ENCODE results near the gene JUNB.
A peak's percentile ranks its signal among the peaks of the same experiment; 100 is the strongest.

The JUNB gene

DNA sequence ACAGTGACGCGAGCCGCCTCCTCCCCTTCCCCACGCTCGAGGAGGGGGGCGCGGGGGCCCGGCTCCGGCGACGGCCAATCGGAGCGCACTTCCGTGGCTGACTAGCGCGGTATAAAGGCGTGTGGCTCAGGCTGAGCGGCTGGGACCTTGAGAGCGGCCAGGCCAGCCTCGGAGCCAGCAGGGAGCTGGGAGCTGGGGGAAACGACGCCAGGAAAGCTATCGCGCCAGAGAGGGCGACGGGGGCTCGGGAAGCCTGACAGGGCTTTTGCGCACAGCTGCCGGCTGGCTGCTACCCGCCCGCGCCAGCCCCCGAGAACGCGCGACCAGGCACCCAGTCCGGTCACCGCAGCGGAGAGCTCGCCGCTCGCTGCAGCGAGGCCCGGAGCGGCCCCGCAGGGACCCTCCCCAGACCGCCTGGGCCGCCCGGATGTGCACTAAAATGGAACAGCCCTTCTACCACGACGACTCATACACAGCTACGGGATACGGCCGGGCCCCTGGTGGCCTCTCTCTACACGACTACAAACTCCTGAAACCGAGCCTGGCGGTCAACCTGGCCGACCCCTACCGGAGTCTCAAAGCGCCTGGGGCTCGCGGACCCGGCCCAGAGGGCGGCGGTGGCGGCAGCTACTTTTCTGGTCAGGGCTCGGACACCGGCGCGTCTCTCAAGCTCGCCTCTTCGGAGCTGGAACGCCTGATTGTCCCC lies at the start of gene JUNB:
JUNB (plus strand) TSS at position 142 of the 706 bp plus-strand sequence; CDS start at position 428, 286 bp downstream.
- DNase-seq (ENCODE audit: low read depth, low spot score) = peak; percentile 91

DNA sequence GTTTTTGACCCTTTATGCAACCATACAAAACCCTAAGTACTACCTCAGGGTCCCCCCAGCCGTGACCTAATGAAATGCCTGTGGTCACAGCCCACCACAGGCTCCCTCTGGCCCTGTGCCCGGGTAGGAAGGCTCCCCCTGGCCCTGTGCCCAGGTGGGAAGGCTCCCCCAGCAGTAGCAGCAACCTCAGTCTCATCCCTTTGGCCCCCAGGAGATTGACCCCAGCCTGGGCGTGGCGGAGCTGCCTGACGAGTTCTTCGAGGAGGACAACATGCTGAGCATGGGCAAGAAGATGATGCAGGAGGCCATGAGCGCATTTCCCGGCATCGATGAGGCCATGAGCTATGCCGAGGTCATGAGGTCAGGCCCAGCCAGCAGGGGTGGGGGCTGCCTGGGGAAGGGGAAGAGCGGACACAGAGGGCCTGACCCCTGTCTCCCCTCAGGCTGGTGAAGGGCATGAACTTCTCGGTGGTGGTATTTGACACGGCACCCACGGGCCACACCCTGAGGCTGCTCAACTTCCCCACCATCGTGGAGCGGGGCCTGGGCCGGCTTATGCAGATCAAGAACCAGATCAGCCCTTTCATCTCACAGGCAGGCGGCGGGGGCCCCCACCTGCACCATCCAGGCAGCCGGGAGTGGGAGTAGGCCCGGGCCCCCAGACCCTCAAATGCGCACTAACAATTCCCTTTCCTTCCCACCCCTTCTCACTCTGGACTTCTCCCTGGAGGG lies 46.0 kb upstream of the JUNB start:
- DNase-seq (ENCODE audit: low read depth, low spot score) = peak; percentile 39

DNA sequence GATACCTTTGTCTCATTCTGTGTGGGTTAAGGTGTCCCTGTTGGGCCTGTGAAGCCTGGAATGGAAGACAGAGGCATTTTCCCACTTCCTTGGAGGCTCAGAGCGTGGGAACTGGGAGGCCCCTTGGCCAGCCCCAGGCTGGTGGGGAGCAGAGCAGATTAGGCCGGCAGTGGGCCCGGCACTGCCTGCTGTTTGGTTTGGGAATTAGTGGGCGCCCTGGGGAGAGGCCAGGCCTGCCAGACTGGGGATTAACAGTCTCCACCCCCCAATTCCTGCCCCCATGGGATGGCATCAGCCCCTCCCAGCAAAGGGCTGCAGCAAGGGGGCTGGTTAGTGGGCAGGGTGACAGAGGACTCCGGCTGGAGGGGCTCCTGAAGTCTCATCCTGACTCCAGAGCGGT lies 42.8 kb upstream of the JUNB start:
- no peak for DNase-seq (ENCODE audit: low read depth, low spot score)

DNA sequence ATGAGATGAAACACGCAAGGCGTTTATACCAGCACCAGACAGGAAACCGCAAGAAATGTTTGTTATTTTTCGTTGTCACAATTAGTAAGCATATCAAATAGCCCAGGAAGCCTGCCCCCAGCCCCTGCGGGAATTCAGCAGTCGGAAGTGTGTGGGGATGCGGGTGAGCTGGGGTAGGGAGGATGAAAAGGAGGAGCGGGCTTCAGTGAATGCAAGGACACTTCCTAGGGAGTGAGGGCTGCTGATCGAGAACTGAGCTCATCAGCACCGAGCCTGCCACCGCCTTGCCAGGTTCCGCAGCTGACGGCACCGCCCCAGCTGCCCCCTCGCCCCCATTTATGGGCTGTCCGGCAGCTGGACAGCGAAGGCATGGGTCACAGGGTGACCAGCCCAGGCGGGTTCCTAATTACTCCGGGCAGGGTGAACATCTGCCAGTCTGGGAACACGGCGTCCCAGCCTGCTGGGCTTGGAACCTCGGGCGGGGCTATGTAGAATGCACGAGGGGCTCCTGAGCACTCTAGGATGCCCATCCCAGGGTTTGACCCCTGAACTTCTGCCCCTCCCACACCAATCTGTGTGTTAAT lies 41.3 kb upstream of the JUNB start:
- no peak for DNase-seq (ENCODE audit: low read depth, low spot score)

DNA sequence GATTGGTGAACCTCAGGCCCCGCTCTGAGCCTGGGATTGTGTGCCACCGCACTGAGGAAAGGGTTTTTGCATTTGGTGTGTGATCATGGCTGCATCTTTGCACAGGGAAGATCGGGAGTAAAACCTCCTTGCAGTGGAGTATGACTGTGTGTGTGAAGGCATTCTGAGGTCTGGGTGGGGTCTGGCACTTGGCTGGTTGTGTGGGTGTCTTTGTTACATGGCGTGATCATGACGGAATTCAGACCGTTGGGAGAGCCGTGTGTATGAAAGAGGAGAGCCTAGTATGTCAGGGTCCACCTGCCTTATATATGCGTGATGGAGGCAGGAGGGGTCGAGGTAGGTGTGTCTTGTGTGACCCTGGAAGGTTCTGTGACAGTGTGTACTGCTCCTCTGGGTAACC lies 40.4 kb upstream of the JUNB start:
- DNase-seq (ENCODE audit: low read depth, low spot score) = no peak

DNA sequence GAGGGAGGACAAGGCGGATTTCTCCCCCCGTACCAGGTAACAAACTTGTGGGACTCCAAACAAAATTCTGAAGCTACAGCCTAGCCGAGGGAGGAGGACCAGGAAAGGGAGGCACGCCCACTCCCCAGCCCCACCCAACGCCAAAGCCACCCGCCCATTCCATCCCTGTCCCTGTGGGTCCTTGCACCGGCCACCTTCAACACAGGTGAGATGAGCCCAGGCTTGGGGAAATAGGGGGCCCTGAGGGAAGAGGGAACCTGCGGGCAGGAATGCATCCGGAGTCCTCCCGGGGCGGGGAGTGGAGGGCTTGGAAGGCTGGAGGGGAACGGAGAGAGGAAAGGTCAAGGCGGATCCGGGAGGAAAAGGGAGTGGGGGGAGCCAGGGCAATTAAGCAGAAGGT lies 39.7 kb upstream of the JUNB start, which contains the start of gene BEST2:
BEST2 (plus strand) TSS at position 157 of the 400 bp plus-strand sequence. CDS start 802 bp downstream, outside the sequence.
- no peak for DNase-seq (ENCODE audit: low read depth, low spot score)

DNA sequence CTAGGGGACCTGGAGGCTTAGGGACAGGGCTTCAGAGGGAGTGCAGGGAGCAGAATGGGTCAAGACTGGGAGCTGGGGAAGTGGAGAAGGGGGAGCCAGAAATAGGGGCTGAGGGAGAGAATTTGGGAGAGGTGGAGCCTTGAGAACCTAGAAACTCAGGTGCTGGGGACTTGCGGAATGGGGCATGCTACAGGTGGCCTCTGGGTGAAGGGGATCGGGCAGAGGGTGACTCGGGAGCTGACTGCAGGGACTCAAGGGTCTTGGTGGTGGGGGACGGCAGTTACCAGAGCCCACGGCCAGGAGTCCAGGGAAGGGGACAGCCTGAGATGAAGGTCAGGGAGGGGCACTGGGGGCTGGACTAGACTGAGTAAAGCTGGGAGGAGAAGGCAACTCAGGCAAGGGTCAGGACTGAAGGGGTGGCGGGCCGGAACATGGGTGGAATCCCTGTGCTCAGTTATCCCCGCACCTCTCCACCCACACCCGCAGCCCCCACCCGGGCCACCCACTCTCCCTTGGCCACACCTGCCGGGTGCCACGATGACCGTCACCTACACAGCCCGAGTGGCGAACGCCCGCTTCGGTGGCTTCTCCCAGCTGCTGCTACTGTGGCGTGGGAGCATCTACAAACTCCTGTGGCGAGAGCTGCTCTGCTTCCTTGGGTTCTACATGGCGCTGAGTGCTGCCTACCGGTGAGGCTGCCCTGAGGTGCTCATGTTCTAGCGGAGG lies 39.1 kb upstream of the JUNB start:
- no peak for DNase-seq (ENCODE audit: low read depth, low spot score)

DNA sequence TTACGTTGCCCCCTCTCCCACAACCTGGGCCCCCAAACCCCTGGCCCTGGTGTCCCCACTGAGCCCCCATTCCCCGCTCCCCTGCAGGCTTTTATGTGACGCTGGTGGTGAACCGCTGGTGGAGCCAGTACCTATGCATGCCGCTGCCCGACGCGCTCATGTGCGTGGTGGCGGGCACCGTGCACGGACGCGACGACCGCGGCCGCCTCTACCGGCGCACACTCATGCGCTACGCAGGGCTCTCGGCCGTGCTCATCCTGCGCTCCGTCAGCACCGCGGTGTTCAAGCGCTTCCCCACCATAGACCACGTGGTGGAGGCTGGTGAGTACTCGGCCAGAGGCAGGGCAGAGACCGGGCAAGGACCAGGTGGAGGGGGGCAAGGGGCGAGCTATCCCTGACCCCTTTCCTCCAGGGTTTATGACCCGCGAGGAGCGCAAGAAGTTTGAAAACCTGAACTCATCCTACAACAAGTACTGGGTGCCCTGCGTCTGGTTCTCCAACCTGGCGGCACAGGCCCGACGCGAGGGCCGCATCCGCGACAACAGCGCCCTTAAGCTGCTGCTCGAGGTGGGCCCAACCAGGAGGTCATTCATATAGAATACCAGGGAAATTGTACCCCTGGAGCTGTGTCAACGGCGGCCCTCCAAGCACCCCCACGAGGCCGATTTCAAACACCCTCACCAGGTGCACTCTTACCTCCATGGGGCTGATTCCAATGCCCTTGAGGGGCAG lies 36.7 kb upstream of the JUNB start:
- peak; percentile 46 for DNase-seq (ENCODE audit: low read depth, low spot score)

DNA sequence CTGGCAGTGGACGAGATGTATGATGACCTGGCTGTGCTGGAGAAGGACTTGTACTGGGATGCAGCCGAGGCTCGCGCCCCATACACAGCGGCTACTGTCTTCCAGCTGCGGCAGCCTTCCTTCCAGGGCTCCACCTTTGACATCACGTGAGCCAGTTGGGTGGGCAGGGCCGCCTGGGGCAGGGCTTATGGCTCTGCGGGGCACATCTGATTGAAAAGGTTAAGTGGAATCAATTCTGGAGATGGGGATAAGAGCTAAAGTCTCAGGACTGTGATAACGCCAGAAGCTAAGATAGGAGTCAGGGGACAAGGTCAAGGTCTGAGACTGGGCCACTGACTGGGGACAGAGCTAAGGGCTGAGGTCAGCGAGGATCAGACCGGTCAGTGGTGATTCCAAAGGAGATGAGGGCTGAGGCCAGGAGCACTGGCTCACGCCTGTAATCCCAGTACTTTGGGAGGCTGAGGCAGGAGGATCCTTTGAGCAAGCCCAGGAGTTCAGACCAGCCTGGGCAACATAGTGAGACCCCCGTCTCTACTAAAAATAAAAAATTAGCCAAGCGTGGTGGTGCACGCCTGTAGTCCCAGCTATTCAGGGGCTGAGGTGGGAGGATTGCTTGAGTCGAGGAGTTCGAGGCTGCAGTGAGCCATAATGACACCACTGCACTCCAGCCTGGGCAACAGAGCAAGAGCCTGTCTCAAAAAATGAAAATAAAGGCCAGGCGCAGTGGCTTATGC lies 35.0 kb upstream of the JUNB start:
- no peak for DNase-seq (ENCODE audit: low read depth, low spot score)

DNA sequence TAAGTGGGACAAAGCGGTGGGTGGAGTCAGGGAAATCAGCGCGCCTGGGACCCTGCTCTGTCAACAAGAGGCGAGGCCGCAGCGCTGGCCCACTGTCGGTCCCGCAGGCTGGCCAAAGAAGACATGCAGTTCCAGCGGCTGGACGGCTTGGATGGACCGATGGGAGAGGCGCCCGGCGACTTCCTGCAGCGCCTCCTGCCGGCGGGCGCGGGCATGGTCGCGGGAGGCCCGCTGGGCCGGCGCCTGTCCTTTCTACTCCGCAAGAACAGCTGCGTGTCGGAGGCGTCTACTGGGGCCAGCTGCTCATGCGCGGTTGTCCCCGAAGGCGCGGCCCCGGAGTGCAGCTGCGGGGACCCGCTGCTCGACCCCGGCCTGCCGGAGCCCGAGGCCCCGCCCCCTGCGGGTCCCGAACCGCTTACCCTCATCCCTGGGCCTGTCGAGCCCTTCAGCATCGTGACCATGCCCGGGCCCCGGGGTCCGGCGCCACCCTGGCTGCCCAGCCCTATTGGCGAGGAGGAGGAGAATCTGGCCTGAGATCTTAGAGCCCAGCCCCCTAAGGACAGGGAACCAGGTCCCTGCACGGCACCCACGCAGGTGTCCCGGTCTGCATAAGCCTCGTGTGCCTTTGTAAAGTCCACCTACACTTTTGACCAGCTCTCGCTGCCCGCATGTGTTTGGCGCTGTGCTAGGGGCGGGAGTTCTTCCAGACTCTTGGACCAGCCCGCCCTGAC lies 33.6 kb upstream of the JUNB start:
- peak; percentile 98 for DNase-seq (ENCODE audit: low read depth, low spot score)

DNA sequence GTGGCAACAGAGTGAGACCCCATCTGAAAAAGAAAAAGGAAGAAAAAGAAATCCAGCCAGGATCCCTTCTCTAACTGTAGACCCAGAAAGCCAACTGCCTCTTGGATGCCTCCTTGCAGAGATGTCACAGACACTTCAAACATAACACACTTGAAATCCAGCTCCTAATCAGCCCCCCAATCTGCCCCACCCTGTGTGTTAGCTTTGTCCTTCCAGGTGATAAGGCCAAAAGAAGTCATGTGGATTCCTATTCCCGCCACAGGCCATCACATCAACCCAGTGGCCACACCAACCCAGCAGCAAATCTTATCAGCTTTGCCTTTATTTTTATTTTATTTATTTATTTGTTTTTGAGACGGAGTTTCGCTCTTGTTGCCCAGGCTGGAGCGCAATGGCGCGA lies 31.6 kb upstream of the JUNB start:
- no peak for DNase-seq (ENCODE audit: low read depth, low spot score)

DNA sequence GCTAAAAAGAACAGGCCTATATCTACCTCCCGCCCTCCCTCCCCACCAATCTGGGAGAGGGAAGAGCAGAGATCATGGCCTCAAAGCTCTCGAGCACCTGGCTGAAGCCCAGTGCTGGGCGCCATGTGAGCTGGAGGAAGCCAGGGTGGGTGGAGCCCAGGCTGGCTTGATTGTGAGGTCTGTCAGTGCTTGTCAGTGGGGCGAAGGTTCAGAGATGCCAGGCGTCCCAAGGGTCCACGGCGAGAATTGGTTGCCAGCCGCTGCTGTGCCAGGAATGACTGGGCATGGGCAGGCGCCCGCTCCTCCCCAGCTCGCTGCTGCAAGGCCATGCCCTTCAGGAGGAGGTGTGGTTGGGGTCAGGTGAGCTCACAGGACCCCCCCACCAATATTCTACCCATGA lies 28.2 kb upstream of the JUNB start:
- DNase-seq (ENCODE audit: low read depth, low spot score) = no peak

DNA sequence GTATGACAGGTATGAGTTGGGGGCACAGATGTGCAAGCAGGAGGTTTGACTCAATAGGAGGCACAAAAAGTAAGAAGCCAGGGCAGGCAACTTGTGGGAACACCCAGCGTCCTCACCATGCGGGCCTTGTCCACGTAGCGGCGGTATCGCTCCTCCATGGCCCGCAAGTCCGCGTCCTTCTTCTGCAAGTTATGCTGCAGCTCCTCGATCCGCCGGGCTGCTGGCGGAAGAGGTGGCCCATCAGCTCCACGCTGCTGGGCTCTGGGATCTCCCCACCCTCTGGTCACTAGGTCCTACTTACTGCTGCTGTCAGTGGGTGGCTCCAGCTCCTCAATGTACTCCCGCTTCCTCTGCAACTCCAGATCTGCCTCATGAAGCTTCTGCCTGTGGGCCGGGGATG lies 26.6 kb upstream of the JUNB start:
- no peak for DNase-seq (ENCODE audit: low read depth, low spot score)

DNA sequence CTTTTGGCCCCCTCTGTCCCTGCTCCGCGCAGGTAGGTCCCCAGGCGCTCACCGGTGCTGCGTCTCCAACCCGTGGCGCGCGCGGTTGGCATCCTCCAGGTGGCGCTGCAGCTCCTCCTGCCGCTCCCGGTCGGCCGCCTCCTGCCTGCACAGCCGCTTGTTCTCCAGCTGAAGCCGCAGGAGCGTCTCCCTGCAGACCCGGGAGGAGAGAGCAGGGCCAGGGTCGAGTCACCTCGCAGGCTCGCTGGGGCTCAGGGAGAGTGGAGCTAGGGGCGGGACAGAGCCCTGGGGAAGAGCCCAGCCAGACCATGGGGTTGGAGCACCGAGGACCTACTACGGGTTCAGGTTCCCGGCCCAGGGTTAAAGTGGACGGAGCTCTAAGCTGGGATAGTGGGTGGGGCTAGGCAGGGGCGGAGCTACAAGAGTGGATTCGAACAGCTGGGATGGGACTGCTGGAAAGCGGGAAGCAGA lies 25.2 kb upstream of the JUNB start:
- DNase-seq (ENCODE audit: low read depth, low spot score) = peak; percentile 93

DNA sequence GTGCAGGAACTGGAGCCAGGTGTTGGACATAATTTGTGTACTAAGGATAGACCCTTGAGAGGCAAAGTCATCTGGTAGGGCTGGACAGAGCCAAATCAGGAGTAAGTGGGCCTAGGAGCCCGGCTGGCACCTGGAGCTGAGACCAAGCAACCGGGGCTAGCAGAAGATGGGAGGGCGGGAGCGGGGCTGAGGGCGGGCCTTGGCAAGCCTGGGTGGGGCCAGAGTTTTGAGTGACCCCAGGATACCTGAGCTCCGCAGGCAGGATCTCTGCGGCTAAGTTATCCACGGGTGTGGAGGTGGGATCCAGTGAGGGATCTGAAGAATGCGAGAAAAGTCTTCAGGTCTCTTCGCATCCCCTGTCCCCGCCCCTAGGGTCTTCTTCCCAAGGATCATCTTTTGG lies 24.1 kb upstream of the JUNB start:
- DNase-seq (ENCODE audit: low read depth, low spot score) = no peak

DNA sequence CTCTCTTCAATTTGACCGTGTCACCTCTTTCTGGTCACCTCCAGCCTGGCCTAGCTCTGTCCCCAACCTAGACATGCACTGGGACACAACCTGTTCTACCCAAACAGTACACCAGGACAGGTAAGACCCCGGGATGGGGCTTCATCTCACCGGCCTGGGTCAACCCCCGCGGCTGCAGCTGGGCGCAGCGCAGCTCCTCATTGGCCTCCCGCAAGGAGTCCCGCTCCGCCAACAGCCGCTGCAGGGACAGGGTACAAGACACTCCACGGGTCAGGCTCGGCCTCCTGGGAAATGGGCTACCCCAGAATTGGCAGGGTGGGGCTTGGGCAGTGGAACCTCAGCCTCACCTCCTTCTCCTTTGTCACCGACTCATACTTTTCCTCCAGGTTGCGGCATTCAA lies 23.6 kb upstream of the JUNB start:
- no peak for DNase-seq (ENCODE audit: low read depth, low spot score)

DNA sequence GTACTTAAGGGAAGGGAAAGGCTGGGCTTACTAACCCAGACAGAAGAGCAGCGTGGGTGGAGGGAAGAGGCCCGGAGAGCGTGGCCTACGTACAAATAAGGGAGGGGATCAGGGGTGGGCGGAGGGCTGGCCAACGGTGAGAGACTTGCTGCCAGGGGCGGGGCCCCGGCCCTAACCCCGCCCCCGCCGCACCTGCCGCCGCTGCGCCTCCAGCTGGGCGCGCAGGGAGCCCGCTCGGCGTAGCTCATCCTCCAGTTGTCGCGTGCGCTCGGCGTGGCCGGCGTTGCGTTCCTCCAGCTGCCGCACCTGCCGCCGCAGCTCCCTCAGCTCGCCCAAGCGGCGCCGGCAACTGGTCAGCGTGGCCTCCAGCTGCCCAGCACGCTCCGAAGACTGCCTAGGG lies 21.6 kb upstream of the JUNB start:
- peak; percentile 83 for DNase-seq (ENCODE audit: low read depth, low spot score)

DNA sequence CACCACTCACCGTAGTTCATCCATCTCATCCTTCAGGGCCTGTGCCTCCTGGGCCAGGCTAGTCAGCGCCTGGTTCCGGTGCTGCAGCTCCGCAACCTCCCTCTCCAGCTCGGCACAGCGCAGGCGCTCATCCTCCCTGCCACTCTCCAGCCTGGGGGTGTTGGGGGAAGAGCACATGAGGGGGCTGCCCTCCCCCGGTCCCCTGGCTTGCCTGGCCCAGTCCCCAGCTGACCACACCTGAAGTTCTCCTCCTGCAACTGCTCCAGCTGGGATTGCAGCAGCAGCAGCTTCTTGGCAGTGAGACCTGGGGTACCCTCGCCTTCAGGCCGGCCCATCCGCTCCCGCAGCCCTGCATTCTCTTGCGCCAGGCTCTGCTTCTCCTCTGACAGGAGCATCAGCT lies 20.4 kb upstream of the JUNB start:
- no peak for DNase-seq (ENCODE audit: low read depth, low spot score)

DNA sequence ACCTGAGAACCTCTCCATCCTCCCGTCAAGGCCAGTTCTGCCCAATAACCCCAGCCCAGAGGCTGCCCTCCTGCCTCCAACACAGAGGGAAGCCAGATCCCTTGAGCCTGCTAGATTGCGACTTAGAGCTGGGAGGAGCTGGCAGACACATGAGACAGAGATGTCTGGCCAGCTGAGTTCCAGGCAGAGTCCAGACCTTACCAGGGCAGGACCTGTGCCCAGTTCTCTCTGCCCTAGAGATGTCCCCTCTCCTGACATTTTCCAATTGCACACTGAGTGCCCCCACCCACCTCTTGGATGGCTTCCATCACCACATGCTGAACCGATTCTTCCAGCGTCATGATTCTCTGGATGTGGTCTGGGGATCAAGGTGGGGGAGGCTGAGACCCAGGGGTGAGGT lies 19.0 kb upstream of the JUNB start:
- DNase-seq (ENCODE audit: low read depth, low spot score) = no peak

DNA sequence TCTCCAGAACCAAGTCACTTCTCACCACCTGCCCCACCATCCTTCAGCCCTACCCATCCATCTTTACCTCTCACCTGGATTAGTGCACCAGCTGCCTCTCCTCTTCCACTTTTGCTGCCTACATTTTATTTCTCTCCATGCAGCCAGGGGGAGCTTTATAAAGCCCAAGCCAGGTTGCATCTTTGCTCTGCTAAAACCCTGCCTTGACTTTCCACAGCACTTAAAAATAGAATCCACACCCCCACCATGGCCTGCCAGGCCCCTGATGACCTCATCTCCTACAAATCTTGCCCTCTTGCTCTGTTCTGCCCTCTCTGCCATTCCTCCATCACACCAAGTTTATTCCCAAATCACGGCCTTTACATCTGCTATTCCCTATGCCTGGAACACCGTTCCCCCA lies 17.7 kb upstream of the JUNB start:
- no peak for DNase-seq (ENCODE audit: low read depth, low spot score)

Data from ELF-1 (cell line).